Uterus (tissue), 4 donors: ENCODE measurements around the gene SUGCT. TPM values are rescaled to one million over a fixed set of nuclear protein-coding genes. Genes with fewer than 3 reads are reported as not detected.

ENCODE experiments used
- DNase-seq, 2 donors: peaks; one replicate each; pipeline ENCODE4 v3.0.0-alpha.2; 2019 to 2020
- H3K27ac ChIP-seq, 2 donors: fragments of 200-600 bp; sonication (generic); 1 replicate in 1 of 2; 2 replicates in 1 of 2; pipeline ENCODE4 v1.5.1; 2016 to 2018
- H3K27me3 ChIP-seq, 2 donors: fragments of 200-600 bp; sonication (generic); one replicate each; pipeline ENCODE4 v1.5.1; 2018 to 2019; ENCODE audit warnings: control low read depth in 1 of 2
- H3K36me3 ChIP-seq, 2 donors: fragments of 200-600 bp; sonication (generic); one replicate each; pipeline ENCODE4 v1.5.1; 2019; ENCODE audit warnings: control low read depth in 1 of 2
- H3K4me1 ChIP-seq, 2 donors: fragments of 200-600 bp; sonication (generic); one replicate each; pipeline ENCODE4 v1.5.1; 2018 to 2019; ENCODE audit warnings: control low read depth in 1 of 2
- H3K4me3 ChIP-seq, 2 donors: fragments of 200-600 bp; sonication (generic); 1 replicate in 1 of 2; 2 replicates in 1 of 2; pipeline ENCODE4 v1.5.1; 2018 to 2019; ENCODE audit warnings: mild to moderate bottlenecking in 1 of 2
- H3K9me3 ChIP-seq, 2 donors: fragments of 200-600 bp; sonication (generic); one replicate each; pipeline ENCODE4 v1.5.1; 2019; ENCODE audit warnings: control low read depth in 1 of 2
- POLR2A ChIP-seq, 2 donors: fragments of 450-650 bp; IDR thresholded peaks; one replicate each; pipeline ENCODE4 v1.6.1; 2016; ENCODE audit warnings: antibody characterized with exemption in 2 of 2, mild to moderate bottlenecking in 1 of 2, moderate library complexity in 1 of 2
- intact Hi-C: fragments of 100-400 bp; cut with DNase I; formaldehyde crosslinking; loops from one replicate; pipeline ENCODE4 v1.15.1; 2023; ENCODE audit warnings: low total_unique reads
- total RNA-seq, 4 donors: library from RNA; depleted of rRNA in 3 of 4; stranded (reverse); fragments of >200 nt in 3 of 4; gene quantifications; one replicate each; pipeline versions ENCODE4 v1.1.0 to v1.2.4, GENCODE V29; 2014 to 2023
- TF ChIP-seq, protein P1 (sequence below), 4 experiments: fragments of 200-600 bp in 2 of 4; fragments of 450-650 bp in 2 of 4; sonication (generic) in 2 of 4; IDR thresholded peaks; one replicate each; pipeline ENCODE4 v1.5.1; 2016 to 2019; ENCODE audit warnings: antibody characterized with exemption in 4 of 4, mild to moderate bottlenecking in 2 of 4, moderate library complexity in 1 of 4
- donor health status: DM: yes; HTN: yes; CAD: no.

SUGCT gene
- total RNA-seq, 4 donors from 2014 or later, result 2.0 to 9.6 (median 6.3) TPM; not detected in 1

DNA sequence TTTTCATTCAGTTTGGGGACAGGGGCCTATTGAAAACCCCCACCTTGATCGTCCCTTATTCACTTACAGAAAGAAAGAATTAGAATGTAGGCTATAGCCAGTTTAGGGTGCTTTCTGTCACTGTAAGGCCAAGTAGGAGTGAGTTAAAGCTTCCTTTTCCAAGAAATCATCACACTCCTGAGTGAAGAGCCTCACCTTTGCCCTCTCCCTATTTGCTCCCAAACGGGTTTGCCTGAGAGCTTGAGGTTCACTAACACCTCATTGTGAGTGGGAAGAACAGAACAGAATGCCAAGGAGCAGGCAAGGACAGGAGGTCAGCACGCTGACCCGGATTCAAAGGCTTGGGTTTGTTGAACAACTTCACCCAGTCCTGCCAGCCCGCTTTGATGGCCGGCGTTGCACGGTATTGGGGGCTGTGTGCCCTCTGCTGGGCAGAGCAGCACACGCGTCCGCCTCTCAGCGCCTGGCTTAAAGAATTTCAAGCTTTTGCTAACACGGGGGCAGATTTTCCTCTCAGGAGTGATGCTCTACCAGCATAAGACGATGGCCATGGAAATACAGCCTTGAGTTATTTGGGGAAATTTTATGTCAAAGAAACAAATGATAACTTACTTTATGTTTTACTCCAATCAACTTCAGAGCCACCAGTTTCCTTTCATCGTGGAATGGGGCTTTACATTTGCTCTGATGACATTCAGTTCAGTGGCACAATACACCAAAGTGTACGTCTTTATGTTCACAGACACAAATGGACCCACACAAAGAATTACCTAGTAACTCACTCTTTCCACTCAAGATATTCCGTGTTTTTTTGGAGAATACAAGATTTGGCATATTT, 470.0 kb downstream of the SUGCT start:
- Histone ChIP-seq H3K9me3 (no peaks in the 10 kb centered on the region), H3K36me3 (no peaks in the 10 kb centered on the region), H3K27me3 (no peaks in the 10 kb centered on the region), H3K4me3 (no peak overlapping the region), H3K27ac (no peak overlapping the region), H3K4me1 (no peaks in the 10 kb centered on the region)
- intact Hi-C loops, result no loop called here
- DNase-seq, result no peak
- TF ChIP-seq, protein P1, sequence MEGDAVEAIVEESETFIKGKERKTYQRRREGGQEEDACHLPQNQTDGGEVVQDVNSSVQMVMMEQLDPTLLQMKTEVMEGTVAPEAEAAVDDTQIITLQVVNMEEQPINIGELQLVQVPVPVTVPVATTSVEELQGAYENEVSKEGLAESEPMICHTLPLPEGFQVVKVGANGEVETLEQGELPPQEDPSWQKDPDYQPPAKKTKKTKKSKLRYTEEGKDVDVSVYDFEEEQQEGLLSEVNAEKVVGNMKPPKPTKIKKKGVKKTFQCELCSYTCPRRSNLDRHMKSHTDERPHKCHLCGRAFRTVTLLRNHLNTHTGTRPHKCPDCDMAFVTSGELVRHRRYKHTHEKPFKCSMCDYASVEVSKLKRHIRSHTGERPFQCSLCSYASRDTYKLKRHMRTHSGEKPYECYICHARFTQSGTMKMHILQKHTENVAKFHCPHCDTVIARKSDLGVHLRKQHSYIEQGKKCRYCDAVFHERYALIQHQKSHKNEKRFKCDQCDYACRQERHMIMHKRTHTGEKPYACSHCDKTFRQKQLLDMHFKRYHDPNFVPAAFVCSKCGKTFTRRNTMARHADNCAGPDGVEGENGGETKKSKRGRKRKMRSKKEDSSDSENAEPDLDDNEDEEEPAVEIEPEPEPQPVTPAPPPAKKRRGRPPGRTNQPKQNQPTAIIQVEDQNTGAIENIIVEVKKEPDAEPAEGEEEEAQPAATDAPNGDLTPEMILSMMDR (IDR thresholded peaks at IDR 0.05), result peak in 2 of 4 experiments; percentile 11 to 15
- no peak for TF ChIP-seq POLR2A (IDR thresholded peaks at IDR 0.05)

DNA sequence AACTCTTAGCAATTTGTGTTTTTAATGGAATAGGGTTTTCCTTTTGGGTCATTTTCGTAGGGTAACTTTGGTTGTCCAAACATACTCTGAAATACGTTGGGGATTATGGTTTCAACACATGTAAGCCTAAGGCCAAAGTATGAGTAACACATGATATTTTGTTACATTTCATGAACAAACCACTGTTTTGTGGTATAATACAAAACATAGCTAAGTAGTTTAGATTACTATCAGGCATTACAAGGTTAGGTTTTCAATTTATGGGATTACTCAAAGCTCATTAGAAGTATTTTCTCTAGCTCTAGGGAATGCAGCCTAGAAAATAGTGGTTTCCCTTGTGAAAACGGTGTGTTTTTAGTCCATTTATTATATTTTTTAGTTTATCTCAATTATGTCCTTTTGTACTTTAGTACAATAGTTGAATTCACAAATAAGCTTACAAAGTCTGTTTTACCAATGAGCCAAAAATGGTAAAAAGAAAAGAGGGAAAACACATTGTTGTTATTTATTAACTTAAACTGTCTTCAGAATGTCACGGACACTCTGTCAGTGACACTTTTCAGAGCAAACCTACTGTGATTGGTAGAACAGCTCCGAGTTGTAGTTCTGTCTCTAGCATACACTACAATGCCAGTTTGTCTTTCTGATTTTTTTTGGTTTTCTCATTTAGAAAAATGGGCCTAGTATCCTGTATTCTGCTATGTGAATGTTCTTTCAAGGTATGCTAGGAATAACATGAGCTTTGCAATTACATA, 473.7 kb downstream of the SUGCT start:
- intact Hi-C loops, result no loop called here
- Histone ChIP-seq H3K9me3 (no peaks in the 10 kb centered on the region), H3K4me1 (no peaks in the 10 kb centered on the region), H3K4me3 (no peak overlapping the region), H3K27ac (no peak overlapping the region), H3K27me3 (no peaks in the 10 kb centered on the region), H3K36me3 (no peaks in the 10 kb centered on the region)
- no peak for DNase-seq
- TF ChIP-seq, protein P1 (IDR thresholded peaks at IDR 0.05), result no peak
- no peak for TF ChIP-seq POLR2A (IDR thresholded peaks at IDR 0.05)

DNA sequence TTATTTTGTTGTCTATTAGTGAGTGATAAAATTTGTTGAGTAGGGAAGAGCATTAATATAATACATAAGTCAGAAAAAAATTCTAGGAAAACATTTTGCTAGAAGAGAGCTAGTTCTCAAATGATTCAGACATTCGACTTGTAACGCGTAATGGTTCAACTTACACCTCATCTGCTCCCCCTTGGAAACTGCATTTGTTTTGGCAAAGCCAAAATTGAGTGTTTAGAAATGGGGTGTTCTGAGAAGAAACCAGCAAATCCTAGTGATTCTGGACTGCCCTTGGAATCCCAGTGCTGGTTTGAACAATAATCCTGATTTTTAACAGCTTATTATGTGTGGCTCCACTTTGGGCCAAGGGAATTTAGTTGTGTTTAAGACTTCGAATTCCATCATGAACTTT, 475.7 kb downstream of the SUGCT start:
- TF ChIP-seq, protein P1 (IDR thresholded peaks at IDR 0.05), result no peak
- no peak for TF ChIP-seq POLR2A (IDR thresholded peaks at IDR 0.05)
- Histone ChIP-seq H3K27ac (no peak overlapping the region), H3K4me3 (no peak overlapping the region), H3K36me3 (no peaks in the 10 kb centered on the region), H3K4me1 (no peaks in the 10 kb centered on the region), H3K27me3 (no peaks in the 10 kb centered on the region), H3K9me3 (no peaks in the 10 kb centered on the region)
- no peak for DNase-seq
- intact Hi-C loops, result no loop called here

DNA sequence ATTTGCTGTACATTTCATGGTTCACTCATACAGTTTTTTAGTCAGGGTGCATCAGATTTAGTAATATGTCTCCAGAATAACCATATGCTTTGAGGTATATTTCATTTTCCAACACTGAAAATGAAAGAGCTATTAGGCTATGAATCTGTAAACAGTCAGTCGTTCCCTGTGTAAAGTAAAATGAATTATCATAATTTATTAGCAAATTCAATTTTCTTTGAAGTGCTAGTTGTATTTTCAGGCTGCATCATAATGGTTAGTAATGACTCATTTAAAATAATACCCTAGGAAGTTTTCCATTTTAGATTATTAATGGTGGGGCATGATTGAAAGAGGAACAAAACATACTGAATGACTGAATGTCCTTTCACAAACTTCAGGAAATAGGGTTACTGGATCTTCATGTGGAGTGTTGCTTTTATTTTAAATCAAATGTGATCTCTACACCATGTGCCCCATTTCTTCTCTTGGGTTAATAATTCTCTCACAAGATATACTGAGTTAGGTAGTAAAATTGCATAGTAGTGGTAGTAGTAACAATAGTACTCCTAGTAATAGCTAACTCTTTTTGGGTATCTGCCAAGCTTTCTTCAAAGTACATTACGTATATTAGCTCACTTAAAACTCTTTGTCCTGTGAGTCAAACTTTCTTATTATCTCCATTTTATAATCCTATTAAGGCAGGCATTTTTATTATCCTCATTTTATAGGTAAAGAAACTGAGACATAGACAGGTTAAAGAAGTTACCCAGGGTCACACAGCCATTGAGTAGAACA, 476.5 kb downstream of the SUGCT start:
- intact Hi-C loops, result no loop called here
- no peaks in the 10 kb centered on the region for H3K9me3 ChIP-seq
- no peak for DNase-seq
- H3K4me3 ChIP-seq, result no peak overlapping the region
- no peaks in the 10 kb centered on the region for H3K4me1 ChIP-seq
- no peak overlapping the region for H3K27ac ChIP-seq
- no peak for TF ChIP-seq POLR2A (IDR thresholded peaks at IDR 0.05)
- TF ChIP-seq, protein P1 (IDR thresholded peaks at IDR 0.05), result no peak
- H3K27me3 ChIP-seq, result no peaks in the 10 kb centered on the region
- H3K36me3 ChIP-seq, result no peaks in the 10 kb centered on the region
